OCI-LY3 (cell line): Measurements from ENCODE around the gene CNIH1.

Source experiments
- H2AFZ ChIP-seq: fragments of 200-600, 300-600 bp; shearing (Covaris generic); 2 replicates; pipeline ENCODE4 v1.6.0; 2014; ENCODE audit warnings: antibody characterized with exemption, low read depth, low read length
- H3K27ac ChIP-seq: fragments of 200-600, 300-600 bp; sonication (generic); 2 replicates; pipeline ENCODE4 v1.5.1; 2014; ENCODE audit warnings: mild to moderate bottlenecking, low read length, moderate library complexity, mixed read lengths
- H3K27me3 ChIP-seq: fragments of 200-600, 300-600 bp; sonication (generic); 2 replicates; pipeline ENCODE4 v1.6.1; 2014; ENCODE audit warnings: low read depth, low read length, mixed read lengths
- H3K36me3 ChIP-seq: fragments of 200-600, 300-600 bp; sonication (generic); replicated peaks from 2 replicates; pipeline ENCODE3; 2014; ENCODE audit warnings: low read depth, low read length, mixed read lengths
- H3K4me1 ChIP-seq: fragments of 300-600, 200-600 bp; sonication (generic); 2 replicates; pipeline ENCODE4 v1.6.1; 2014; ENCODE audit warnings: low read length, mixed read lengths
- H3K4me2 ChIP-seq: fragments of 200-600, 300-600 bp; sonication (generic); 2 replicates; pipeline ENCODE4 v1.6.1; 2014; ENCODE audit warnings: low read length, mixed read lengths
- H3K4me3 ChIP-seq: fragments of 300-600, 200-600 bp; sonication (generic); 2 replicates; pipeline ENCODE4 v1.5.1; 2014; ENCODE audit warnings: antibody characterized with exemption, mild to moderate bottlenecking, low read length, moderate library complexity
- H3K79me2 ChIP-seq: fragments of 300-600, 200-600 bp; shearing (Covaris generic); 2 replicates; pipeline ENCODE4 v1.6.1; 2014; ENCODE audit warnings: mild to moderate bottlenecking, low read length, mixed read lengths
- H3K9ac ChIP-seq: fragments of 300-600, 200-600 bp; shearing (Covaris generic); 2 replicates; pipeline ENCODE4 v1.6.0; 2014; ENCODE audit warnings: mild to moderate bottlenecking, low read length, moderate library complexity
- H3K9me3 ChIP-seq: fragments of 200-600, 300-600 bp; shearing (Covaris generic); 2 replicates; pipeline ENCODE4 v1.6.1; 2014; ENCODE audit warnings: low read length, mixed read lengths; ENCODE audit not compliant: insufficient read depth
- H4K20me1 ChIP-seq: fragments of 200-600, 300-600 bp; sonication (generic); 2 replicates; pipeline ENCODE4 v1.6.1; 2016; ENCODE audit warnings: low read length, mixed read lengths; ENCODE audit not compliant: insufficient read depth
- EZH2phosphoT487 ChIP-seq: fragments of 200-600 bp; shearing (Covaris generic); IDR thresholded peaks from 2 replicates; pipeline ENCODE4 v1.6.1; 2018; ENCODE audit warnings: antibody characterized with exemption, mixed run types, low read depth
- TF ChIP-seq, protein P1 (sequence below): fragments of 200-600, 300-600 bp; sonication (generic); IDR thresholded peaks from 2 replicates; pipeline ENCODE4 v1.5.1; 2014; ENCODE audit warnings: antibody characterized with exemption, low read length, low read depth

Gene CNIH1

DNA sequence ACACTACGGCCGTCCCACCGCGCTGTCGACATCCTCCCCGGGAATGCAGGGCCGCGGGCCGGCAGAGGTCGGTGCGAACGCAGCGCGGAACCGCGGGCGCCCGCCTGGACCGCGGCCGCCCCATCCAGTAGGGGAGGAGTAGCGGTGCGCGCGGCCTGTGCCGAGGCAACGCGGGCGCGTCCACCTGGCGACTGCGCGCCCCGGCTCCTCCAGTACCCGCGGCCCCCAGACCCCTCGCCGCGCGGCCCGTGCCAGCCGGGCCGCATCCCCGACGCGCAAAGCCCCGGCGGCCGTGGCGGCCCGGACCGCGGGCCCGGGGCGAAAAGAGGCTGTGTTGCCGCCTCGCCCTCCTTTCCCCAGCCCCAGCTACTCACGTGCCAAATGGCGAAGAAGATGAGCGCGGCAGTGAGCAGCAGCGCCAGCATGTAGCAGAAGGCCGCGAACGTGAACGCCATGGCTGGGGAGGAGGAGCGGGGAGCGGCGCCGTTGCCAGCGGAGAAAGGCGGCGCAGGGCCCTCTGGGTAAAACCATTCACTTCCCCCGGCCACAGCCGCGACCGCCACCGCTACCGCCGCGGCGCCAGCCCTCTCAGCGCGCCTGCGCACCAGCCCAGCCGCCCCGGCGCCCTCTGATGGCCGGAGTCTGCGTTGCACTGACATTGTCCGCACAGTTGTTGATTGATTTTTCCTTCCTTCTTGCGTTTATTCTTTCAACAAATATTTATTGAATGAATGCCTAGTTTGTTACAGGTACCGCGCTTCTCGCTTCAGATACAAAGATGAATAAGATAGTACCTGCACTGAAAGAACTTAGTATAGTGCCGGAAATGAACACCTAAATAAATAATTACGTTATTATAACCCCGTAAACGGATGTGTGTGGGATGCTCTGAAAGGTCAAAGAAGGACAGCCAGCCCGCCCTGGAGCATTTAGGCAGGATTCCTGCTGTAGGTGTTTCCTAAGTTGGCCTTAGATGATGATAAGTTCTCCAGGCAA, at the start of gene CNIH1:
TSS of gene CNIH1 (minus strand) at position 502 of the 996 bp plus-strand sequence. CDS start at position 455, 47 bp downstream.
- H3K4me1 ChIP-seq, result peaks cover 27% of the 10 kb centered on the region
- peak within 1 kb of the TSS; percentile 94 for H2AFZ ChIP-seq
- H3K4me3 ChIP-seq, result peak within 1 kb of the TSS; percentile 96
- peak within 1 kb of the TSS; percentile 77 for H3K27ac ChIP-seq
- peaks cover 49% of the 10 kb centered on the region for H3K79me2 ChIP-seq
- H3K27me3 ChIP-seq, result peaks cover 4% of the 10 kb centered on the region; the same call in 1 of the 2 replicates
- H3K9ac ChIP-seq, result peak within 1 kb of the TSS; percentile 92
- peaks cover 31% of the 10 kb centered on the region for H4K20me1 ChIP-seq
- H3K4me2 ChIP-seq, result peak within 1 kb of the TSS; percentile 86
- no peak for TF ChIP-seq EZH2phosphoT487
- TF ChIP-seq, protein P1, sequence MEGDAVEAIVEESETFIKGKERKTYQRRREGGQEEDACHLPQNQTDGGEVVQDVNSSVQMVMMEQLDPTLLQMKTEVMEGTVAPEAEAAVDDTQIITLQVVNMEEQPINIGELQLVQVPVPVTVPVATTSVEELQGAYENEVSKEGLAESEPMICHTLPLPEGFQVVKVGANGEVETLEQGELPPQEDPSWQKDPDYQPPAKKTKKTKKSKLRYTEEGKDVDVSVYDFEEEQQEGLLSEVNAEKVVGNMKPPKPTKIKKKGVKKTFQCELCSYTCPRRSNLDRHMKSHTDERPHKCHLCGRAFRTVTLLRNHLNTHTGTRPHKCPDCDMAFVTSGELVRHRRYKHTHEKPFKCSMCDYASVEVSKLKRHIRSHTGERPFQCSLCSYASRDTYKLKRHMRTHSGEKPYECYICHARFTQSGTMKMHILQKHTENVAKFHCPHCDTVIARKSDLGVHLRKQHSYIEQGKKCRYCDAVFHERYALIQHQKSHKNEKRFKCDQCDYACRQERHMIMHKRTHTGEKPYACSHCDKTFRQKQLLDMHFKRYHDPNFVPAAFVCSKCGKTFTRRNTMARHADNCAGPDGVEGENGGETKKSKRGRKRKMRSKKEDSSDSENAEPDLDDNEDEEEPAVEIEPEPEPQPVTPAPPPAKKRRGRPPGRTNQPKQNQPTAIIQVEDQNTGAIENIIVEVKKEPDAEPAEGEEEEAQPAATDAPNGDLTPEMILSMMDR, result peak; percentile 88
- H3K9me3 ChIP-seq, result no peaks in the 10 kb centered on the region
- H3K36me3 ChIP-seq, result peaks cover 13% of the 10 kb centered on the region

DNA sequence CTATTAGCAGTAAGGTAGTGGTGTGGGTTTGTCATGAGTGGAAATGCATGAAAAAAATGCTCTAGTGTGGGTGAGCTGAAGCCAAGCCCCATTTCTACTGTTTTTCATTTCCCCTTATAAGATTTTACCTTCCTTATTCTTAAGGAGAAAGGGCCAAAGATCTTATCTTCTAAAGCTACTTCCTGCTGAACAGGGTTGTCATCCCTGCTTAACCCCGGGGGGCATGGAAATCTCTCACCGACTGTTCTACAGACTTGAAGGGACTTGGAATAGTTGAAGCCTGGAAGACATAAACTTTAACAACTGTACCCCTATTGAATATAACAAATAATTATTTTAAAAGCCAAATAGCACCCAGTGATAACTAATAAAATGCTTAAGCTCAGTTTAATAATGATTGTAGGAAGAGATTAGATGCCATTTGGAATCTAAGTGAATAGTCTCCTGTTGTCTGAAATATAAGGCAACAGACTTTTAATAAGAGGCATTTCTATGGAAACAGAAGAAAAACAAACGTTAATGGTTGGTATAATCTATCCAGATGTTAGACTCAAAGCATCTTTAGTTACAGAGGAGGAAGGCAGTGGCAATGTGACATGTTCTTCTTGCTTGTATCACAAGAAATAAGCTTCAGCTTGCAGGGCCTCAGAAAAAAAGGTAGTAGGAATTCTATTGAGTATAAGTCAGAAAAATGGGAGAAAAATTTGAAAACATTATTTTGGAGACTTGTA, 49.4 kb upstream of the CNIH1 start:
- Histone ChIP-seq H3K4me2 (no peak overlapping the region), H2AFZ (no peak overlapping the region), H3K9me3 (no peaks in the 10 kb centered on the region), H4K20me1 (peaks cover under 1% of the 10 kb centered on the region; the same call in 1 of the 2 replicates), H3K27me3 (no peaks in the 10 kb centered on the region), H3K27ac (no peak overlapping the region), H3K79me2 (peaks cover 40% of the 10 kb centered on the region), H3K4me1 (peaks cover 14% of the 10 kb centered on the region), H3K36me3 (no peaks in the 10 kb centered on the region), H3K4me3 (no peak overlapping the region), H3K9ac (no peak overlapping the region)
- TF ChIP-seq EZH2phosphoT487, result no peak
- TF ChIP-seq, protein P1, result no peak

DNA sequence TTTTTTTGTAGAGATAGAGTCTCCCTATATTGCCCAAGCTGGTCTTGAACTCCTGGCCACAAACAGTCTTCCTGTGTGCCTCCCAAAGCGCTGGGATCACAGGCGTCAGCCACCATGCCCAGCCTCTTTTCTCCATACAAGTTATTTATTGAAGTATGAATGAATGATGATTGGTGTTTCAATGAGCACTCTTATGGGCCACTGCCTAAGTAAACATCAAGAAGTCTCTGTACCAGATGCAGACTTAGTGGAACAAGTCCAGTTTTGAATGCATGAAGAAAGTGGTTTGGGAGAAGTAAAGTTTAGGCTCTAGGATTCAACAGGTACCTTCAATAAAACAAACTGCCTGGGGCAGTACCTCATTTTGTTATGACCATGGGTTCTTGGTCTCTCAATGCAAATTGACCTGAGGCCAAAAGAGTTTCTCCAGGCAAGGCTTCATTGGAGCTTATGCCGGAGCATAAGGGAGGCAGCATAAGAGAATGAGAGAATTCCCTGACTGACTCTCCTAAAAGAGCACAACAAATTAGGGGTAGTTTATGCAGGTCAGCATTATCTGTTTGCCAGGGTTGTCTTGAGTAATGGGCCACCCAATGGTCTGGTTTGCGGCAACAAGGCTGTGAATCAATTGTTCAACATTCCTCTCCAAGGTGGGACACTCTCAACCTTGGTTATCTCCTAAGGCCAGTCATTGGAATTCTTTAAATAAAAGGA, 48.7 kb upstream of the CNIH1 start:
- peak overlapping the region; percentile 94 for H2AFZ ChIP-seq

More for the DNA sequence above, 48.7 kb upstream of the CNIH1 start:
- H3K27ac ChIP-seq, result no peak overlapping the region
- no peaks in the 10 kb centered on the region for H3K9me3 ChIP-seq
- no peaks in the 10 kb centered on the region for H3K27me3 ChIP-seq
- H3K4me3 ChIP-seq, result peak overlapping the region; percentile 94
- no peaks in the 10 kb centered on the region for H3K36me3 ChIP-seq
- H3K4me2 ChIP-seq, result peak overlapping the region; percentile 67
- peaks cover 6% of the 10 kb centered on the region; the same call in 1 of the 2 replicates for H4K20me1 ChIP-seq
- no peak for TF ChIP-seq EZH2phosphoT487
- TF ChIP-seq, protein P1, result no peak
- peak overlapping the region; percentile 92; the same call in 1 of the 2 replicates for H3K9ac ChIP-seq
- H3K4me1 ChIP-seq, result peaks cover 15% of the 10 kb centered on the region
- peaks cover 48% of the 10 kb centered on the region for H3K79me2 ChIP-seq
